ENCODE measurements around the gene CHAT.

- TF ChIP-seq, protein P1, sequence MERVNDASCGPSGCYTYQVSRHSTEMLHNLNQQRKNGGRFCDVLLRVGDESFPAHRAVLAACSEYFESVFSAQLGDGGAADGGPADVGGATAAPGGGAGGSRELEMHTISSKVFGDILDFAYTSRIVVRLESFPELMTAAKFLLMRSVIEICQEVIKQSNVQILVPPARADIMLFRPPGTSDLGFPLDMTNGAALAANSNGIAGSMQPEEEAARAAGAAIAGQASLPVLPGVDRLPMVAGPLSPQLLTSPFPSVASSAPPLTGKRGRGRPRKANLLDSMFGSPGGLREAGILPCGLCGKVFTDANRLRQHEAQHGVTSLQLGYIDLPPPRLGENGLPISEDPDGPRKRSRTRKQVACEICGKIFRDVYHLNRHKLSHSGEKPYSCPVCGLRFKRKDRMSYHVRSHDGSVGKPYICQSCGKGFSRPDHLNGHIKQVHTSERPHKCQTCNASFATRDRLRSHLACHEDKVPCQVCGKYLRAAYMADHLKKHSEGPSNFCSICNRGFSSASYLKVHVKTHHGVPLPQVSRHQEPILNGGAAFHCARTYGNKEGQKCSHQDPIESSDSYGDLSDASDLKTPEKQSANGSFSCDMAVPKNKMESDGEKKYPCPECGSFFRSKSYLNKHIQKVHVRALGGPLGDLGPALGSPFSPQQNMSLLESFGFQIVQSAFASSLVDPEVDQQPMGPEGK (CRISPR knock-in tag; IDR thresholded peaks at IDR 0.05; ENCODE audit: borderline replicate concordance), result no peak
- no peak for TF ChIP-seq ZNF8 (CRISPR knock-in tag; IDR thresholded peaks at IDR 0.05)
- TF ChIP-seq ZFP30 (CRISPR knock-in tag; IDR thresholded peaks at IDR 0.05), result no peak
- TF ChIP-seq GLIS3 (CRISPR knock-in tag; IDR thresholded peaks at IDR 0.05), result no peak
- no peak for TF ChIP-seq ESRRG (CRISPR knock-in tag; IDR thresholded peaks at IDR 0.05)
- no peak for TF ChIP-seq ZNF70 (CRISPR knock-in tag; IDR thresholded peaks at IDR 0.05)
- TF ChIP-seq TSHZ2 (CRISPR knock-in tag; IDR thresholded peaks at IDR 0.05), result no peak
- TF ChIP-seq ARNTL (CRISPR knock-in tag; IDR thresholded peaks at IDR 0.05; ENCODE audit: borderline replicate concordance, low read depth), result no peak
- no peak for TF ChIP-seq SNAI2 (CRISPR knock-in tag; IDR thresholded peaks at IDR 0.05)
- no peak for TF ChIP-seq OSR1 (CRISPR knock-in tag; IDR thresholded peaks at IDR 0.05)
- no peak for TF ChIP-seq CSDC2 (CRISPR knock-in tag; IDR thresholded peaks at IDR 0.05)
Observed at GRCh38 chr10:49596836-49597235, 17.0 kb upstream of the CHAT start.

Data from SK-N-SH treated with all-trans-retinoic acid at 6 μM for 48 hours (cell line).